ENCODE data around the gene TBL3. TPM values are rescaled to one million over a fixed set of nuclear protein-coding genes. Genes with fewer than 3 reads are reported as not detected.

Gene TBL3
- total and polyA plus RNA-seq, 9 of the 15 experiments (the other 6 are each of a cell fraction or from before 2014, with no cell fraction given) = 0.97 to 117 (median 24.5) TPM

DNA sequence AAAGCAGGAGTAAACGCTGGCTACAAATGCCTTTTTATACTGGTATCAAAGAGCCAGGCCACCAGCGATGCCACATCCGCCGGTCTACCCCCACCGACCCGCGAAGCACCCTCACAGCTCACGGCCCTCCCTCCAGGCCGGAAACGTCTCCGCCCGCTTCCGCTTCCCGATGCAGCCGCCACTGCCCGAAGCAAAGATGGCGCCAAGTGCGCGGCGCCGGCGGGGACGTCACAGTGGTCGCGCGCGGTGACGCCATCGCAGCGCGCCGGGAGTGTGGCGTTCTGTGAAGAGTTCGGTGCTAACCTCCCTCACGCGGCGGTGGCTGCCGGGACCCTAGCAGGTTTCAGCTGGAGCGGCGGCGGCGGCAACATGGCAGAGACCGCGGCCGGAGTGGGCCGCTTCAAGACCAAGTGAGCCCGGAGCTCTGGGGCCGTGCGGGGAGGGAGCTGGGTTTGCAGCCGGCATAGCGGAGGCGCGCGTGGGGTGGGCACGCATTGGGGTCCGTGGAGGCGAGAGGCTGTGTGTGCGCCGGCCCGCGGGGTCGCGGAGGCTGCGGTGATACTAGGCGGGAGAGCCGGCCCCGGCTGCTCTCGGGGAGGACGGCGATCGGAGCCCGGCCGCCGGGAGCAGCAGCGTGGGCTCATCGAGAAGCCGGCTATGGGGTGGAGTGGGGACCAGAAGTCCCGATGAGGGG lies at the start of gene TBL3 (continued):
- TF ChIP-seq, protein P1, sequence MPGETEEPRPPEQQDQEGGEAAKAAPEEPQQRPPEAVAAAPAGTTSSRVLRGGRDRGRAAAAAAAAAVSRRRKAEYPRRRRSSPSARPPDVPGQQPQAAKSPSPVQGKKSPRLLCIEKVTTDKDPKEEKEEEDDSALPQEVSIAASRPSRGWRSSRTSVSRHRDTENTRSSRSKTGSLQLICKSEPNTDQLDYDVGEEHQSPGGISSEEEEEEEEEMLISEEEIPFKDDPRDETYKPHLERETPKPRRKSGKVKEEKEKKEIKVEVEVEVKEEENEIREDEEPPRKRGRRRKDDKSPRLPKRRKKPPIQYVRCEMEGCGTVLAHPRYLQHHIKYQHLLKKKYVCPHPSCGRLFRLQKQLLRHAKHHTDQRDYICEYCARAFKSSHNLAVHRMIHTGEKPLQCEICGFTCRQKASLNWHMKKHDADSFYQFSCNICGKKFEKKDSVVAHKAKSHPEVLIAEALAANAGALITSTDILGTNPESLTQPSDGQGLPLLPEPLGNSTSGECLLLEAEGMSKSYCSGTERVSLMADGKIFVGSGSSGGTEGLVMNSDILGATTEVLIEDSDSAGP (CRISPR knock-in tag; IDR thresholded peaks at IDR 0.05) = no peak
- no peak for TF ChIP-seq RFX7 (CRISPR knock-in tag; IDR thresholded peaks at IDR 0.05)
- TF ChIP-seq GTF2F1 (IDR thresholded peaks at IDR 0.05; ENCODE audit: low read depth, low read length) = peak; percentile 73; the same call in 1 of the 2 replicates
- TF ChIP-seq, protein P2, sequence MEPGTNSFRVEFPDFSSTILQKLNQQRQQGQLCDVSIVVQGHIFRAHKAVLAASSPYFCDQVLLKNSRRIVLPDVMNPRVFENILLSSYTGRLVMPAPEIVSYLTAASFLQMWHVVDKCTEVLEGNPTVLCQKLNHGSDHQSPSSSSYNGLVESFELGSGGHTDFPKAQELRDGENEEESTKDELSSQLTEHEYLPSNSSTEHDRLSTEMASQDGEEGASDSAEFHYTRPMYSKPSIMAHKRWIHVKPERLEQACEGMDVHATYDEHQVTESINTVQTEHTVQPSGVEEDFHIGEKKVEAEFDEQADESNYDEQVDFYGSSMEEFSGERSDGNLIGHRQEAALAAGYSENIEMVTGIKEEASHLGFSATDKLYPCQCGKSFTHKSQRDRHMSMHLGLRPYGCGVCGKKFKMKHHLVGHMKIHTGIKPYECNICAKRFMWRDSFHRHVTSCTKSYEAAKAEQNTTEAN (CRISPR knock-in tag; IDR thresholded peaks at IDR 0.05) = 0 out of 2 replicates have a peak, but pooled peaks have one; percentile 14
- TF ChIP-seq FUS (optimal IDR thresholded peaks at IDR 0.05; ENCODE audit: low read depth, low read length) = no peak
- peak; percentile 24 for TF ChIP-seq HNRNPLL (IDR thresholded peaks at IDR 0.05; ENCODE audit: low read depth, low read length, poor library complexity, severe bottlenecking)
- peak; percentile 30; the same call in 1 of the 2 replicates for TF ChIP-seq ZNF436 (CRISPR knock-in tag; IDR thresholded peaks at IDR 0.05)
- no peak for TF ChIP-seq TRIM28 (IDR thresholded peaks at IDR 0.05)
- TF ChIP-seq, protein P3, sequence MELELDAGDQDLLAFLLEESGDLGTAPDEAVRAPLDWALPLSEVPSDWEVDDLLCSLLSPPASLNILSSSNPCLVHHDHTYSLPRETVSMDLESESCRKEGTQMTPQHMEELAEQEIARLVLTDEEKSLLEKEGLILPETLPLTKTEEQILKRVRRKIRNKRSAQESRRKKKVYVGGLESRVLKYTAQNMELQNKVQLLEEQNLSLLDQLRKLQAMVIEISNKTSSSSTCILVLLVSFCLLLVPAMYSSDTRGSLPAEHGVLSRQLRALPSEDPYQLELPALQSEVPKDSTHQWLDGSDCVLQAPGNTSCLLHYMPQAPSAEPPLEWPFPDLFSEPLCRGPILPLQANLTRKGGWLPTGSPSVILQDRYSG (tag; conservative IDR thresholded peaks at IDR 0.05; ENCODE audit: low read depth) = no peak
- no peak for TF ChIP-seq SRF (CRISPR knock-in tag; IDR thresholded peaks at IDR 0.05)
- TF ChIP-seq, protein P4, sequence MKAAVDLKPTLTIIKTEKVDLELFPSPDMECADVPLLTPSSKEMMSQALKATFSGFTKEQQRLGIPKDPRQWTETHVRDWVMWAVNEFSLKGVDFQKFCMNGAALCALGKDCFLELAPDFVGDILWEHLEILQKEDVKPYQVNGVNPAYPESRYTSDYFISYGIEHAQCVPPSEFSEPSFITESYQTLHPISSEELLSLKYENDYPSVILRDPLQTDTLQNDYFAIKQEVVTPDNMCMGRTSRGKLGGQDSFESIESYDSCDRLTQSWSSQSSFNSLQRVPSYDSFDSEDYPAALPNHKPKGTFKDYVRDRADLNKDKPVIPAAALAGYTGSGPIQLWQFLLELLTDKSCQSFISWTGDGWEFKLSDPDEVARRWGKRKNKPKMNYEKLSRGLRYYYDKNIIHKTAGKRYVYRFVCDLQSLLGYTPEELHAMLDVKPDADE (conservative IDR thresholded peaks at IDR 0.05; ENCODE audit: control insufficient read depth, low read depth, low read length) = peak; percentile 98
- TF ChIP-seq SAFB2 (IDR thresholded peaks at IDR 0.05; ENCODE audit: borderline replicate concordance, low read depth, low read length, severe bottlenecking) = no peak
- TF ChIP-seq CBX5 (IDR thresholded peaks at IDR 0.05; ENCODE audit: borderline replicate concordance, low read depth) = no peak
- TF ChIP-seq TCF7 (IDR thresholded peaks at IDR 0.05; ENCODE audit: borderline replicate concordance) = peak; percentile 67; the same call in 1 of the 2 replicates
- no peak for TF ChIP-seq ZEB2 (IDR thresholded peaks at IDR 0.05)
- no peak for TF ChIP-seq TSC22D4 (tag; IDR thresholded peaks at IDR 0.05)
- no peak for TF ChIP-seq ZNF644 (tag; IDR thresholded peaks at IDR 0.05; ENCODE audit: low read depth)
- TF ChIP-seq, protein P5, sequence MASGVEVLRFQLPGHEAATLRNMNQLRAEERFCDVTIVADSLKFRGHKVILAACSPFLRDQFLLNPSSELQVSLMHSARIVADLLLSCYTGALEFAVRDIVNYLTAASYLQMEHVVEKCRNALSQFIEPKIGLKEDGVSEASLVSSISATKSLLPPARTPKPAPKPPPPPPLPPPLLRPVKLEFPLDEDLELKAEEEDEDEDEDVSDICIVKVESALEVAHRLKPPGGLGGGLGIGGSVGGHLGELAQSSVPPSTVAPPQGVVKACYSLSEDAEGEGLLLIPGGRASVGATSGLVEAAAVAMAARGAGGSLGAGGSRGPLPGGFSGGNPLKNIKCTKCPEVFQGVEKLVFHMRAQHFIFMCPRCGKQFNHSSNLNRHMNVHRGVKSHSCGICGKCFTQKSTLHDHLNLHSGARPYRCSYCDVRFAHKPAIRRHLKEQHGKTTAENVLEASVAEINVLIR (CRISPR knock-in tag; IDR thresholded peaks at IDR 0.05) = peak; percentile 100
- TF ChIP-seq ZNF77 (CRISPR knock-in tag; IDR thresholded peaks at IDR 0.05) = no peak
- TF ChIP-seq MTA2 (IDR thresholded peaks at IDR 0.05; ENCODE audit: low read depth) = no peak
